Measurements from ENCODE around the gene LAMA4.

GRCh38 chr6:112206110-112206458, 48.3 kb downstream of the LAMA4 start:
- TF ChIP-seq CTCF (IDR thresholded peaks at IDR 0.05) = no peak
- no peak for TF ChIP-seq ZFX (IDR thresholded peaks at IDR 0.05; ENCODE audit: borderline replicate concordance)
